ENCODE data around the gene LPIN1.
A peak's percentile ranks its signal among the peaks of the same experiment; 100 is the strongest.

Gene LPIN1

GRCh38 chr2:11764359-11764758 is 17.9 kb downstream of the LPIN1 start:
- no peak for DNase-seq

- no peak for DNase-seq
These were observed 18.5 kb downstream of the LPIN1 start for GRCh38 chr2:11764920-11765319.

GRCh38 chr2:11765501-11765900 is 19.1 kb downstream of the LPIN1 start:
- DNase-seq: no peak

- DNase-seq: no peak
These were observed 19.6 kb downstream of the LPIN1 start for GRCh38 chr2:11766016-11766415.

GRCh38 chr2:11767779-11768178 is 21.3 kb downstream of the LPIN1 start:
- peak; percentile 68 for DNase-seq

- no peak for DNase-seq
These were observed 22.5 kb downstream of the LPIN1 start for GRCh38 chr2:11768946-11769345.

GRCh38 chr2:11769516-11769915 is 23.1 kb downstream of the LPIN1 start:
- DNase-seq: no peak

- DNase-seq: no peak
These were observed 24.2 kb downstream of the LPIN1 start for GRCh38 chr2:11770531-11771188.

- no peak for DNase-seq
These were observed 25.7 kb downstream of the LPIN1 start for GRCh38 chr2:11771971-11772615.

- DNase-seq: no peak
These were observed 26.7 kb downstream of the LPIN1 start for GRCh38 chr2:11773111-11773510.

GRCh38 chr2:11773747-11774525 is 27.5 kb downstream of the LPIN1 start:
- peak; percentile 7 for DNase-seq

GRCh38 chr2:11774600-11774999 is 28.2 kb downstream of the LPIN1 start:
- DNase-seq: no peak

- DNase-seq: peak; percentile 89
These were observed 29.0 kb downstream of the LPIN1 start for GRCh38 chr2:11775384-11775783.

- no peak for DNase-seq
These were observed 30.8 kb downstream of the LPIN1 start for GRCh38 chr2:11777066-11777782.

GRCh38 chr2:11777886-11778415 is 31.5 kb downstream of the LPIN1 start:
- DNase-seq: no peak

- DNase-seq: no peak
These were observed 32.0 kb downstream of the LPIN1 start for GRCh38 chr2:11778416-11778815.

GRCh38 chr2:11778923-11779757 is 32.7 kb downstream of the LPIN1 start:
- DNase-seq: peak; percentile 88

- DNase-seq: no peak
These were observed 35.2 kb downstream of the LPIN1 start for GRCh38 chr2:11781602-11782001.

- no peak for DNase-seq
These were observed 37.8 kb downstream of the LPIN1 start for GRCh38 chr2:11784280-11784679.

- peak; percentile 71 for DNase-seq
These were observed 38.5 kb downstream of the LPIN1 start for GRCh38 chr2:11784747-11785610.

- DNase-seq: no peak
These were observed 39.1 kb downstream of the LPIN1 start for GRCh38 chr2:11785611-11785940.
